HCT116 (cell line): ENCODE measurements around the gene GRIP2.

Source experiments
- EGR1 ChIP-seq: IDR thresholded peaks from 2 replicates; pipeline ENCODE4 v1.6.1; 2012; ENCODE audit warnings: low read depth
- MAX ChIP-seq: IDR thresholded peaks from 2 replicates; pipeline ENCODE4 v1.6.1; 2012
- POLR2A ChIP-seq: IDR thresholded peaks from 2 replicates; pipeline ENCODE4 v1.7.0; 2011; ENCODE audit warnings: borderline replicate concordance; ENCODE audit not compliant: insufficient read depth, insufficient read length; ENCODE audit errors: extremely low read depth
- RAD21 ChIP-seq: IDR thresholded peaks from 2 replicates; pipeline ENCODE4 v1.6.1; 2012; ENCODE audit warnings: low read depth, mild to moderate bottlenecking
- SIN3A ChIP-seq: IDR thresholded peaks from 2 replicates; pipeline ENCODE4 v1.6.1; 2012; ENCODE audit warnings: low read depth
- TCF7L2 ChIP-seq: IDR thresholded peaks from 2 replicates; pipeline ENCODE4 v1.7.0; 2011; ENCODE audit warnings: borderline replicate concordance, inconsistent platforms; ENCODE audit not compliant: insufficient read depth, insufficient read length; ENCODE audit errors: extremely low read depth
- YY1 ChIP-seq: IDR thresholded peaks from 2 replicates; pipeline ENCODE4 v1.6.1; 2011; ENCODE audit warnings: low read length, low read depth, moderate library complexity, mild to moderate bottlenecking; ENCODE audit not compliant: insufficient replicate concordance; ENCODE audit errors: extremely low read depth
- TF ChIP-seq, protein P1 (sequence below), 3 experiments: fragments of 200-600 bp in 1 of 3; sonication (generic) in 1 of 3; IDR thresholded peaks in 2 of 3; conservative IDR thresholded peaks in 1 of 3; 2 replicates each; pipeline ENCODE4 v1.5.1; 2012 to 2017; ENCODE audit warnings: low read depth in 2 of 3, low read length in 2 of 3, antibody characterized with exemption in 1 of 3, borderline replicate concordance in 1 of 3, control low read depth in 1 of 3, mild to moderate bottlenecking in 1 of 3, mixed read lengths in 1 of 3, mixed run types in 1 of 3, moderate library complexity in 1 of 3; ENCODE audit not compliant: insufficient read depth in 1 of 3

GRCh38 chr3:14450922-14451606, 89.1 kb downstream of the GRIP2 start:
- TF ChIP-seq MAX = no peak
- TF ChIP-seq, protein P1, sequence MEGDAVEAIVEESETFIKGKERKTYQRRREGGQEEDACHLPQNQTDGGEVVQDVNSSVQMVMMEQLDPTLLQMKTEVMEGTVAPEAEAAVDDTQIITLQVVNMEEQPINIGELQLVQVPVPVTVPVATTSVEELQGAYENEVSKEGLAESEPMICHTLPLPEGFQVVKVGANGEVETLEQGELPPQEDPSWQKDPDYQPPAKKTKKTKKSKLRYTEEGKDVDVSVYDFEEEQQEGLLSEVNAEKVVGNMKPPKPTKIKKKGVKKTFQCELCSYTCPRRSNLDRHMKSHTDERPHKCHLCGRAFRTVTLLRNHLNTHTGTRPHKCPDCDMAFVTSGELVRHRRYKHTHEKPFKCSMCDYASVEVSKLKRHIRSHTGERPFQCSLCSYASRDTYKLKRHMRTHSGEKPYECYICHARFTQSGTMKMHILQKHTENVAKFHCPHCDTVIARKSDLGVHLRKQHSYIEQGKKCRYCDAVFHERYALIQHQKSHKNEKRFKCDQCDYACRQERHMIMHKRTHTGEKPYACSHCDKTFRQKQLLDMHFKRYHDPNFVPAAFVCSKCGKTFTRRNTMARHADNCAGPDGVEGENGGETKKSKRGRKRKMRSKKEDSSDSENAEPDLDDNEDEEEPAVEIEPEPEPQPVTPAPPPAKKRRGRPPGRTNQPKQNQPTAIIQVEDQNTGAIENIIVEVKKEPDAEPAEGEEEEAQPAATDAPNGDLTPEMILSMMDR (IDR thresholded peaks at IDR 0.05 in 2 of 3, conservative IDR thresholded peaks at IDR 0.05 in 1 of 3; ENCODE audit: borderline replicate concordance in 1 of 3, insufficient read depth in 1 of 3, low read depth in 2 of 3, low read length in 2 of 3) = no peak
- TF ChIP-seq EGR1 = no peak
- no peak for TF ChIP-seq TCF7L2
- no peak for TF ChIP-seq SIN3A
- TF ChIP-seq YY1 = no peak
- TF ChIP-seq POLR2A = no peak
- no peak for TF ChIP-seq RAD21
